IPS-18a (cell line): ENCODE measurements around the gene HK1.
A peak's percentile ranks its signal among the peaks of the same experiment; 100 is the strongest.

Experiments
- H3K27ac ChIP-seq: one replicate; pipeline ENCODE4 v1.5.1; 2013; ENCODE audit warnings: low read length
- H3K27me3 ChIP-seq: one replicate; pipeline ENCODE4 v1.6.1; 2013; ENCODE audit warnings: mild to moderate bottlenecking, low read length; ENCODE audit not compliant: control insufficient read depth, insufficient read depth
- H3K36me3 ChIP-seq: one replicate; pipeline ENCODE4 v1.6.1; 2013; ENCODE audit warnings: low read depth, low read length; ENCODE audit not compliant: control insufficient read depth
- H3K4me1 ChIP-seq: one replicate; pipeline ENCODE4 v1.6.1; 2013; ENCODE audit warnings: low read depth, low read length; ENCODE audit not compliant: control insufficient read depth
- H3K4me3 ChIP-seq: one replicate; pipeline ENCODE4 v1.5.1; 2013; ENCODE audit warnings: low read length
- H3K9ac ChIP-seq: one replicate; pipeline ENCODE4 v1.6.1; 2013; ENCODE audit warnings: mild to moderate bottlenecking, low read length, moderate library complexity
- H3K9me3 ChIP-seq: one replicate; pipeline ENCODE4 v1.6.1; 2013; ENCODE audit warnings: low read depth, low read length; ENCODE audit not compliant: control insufficient read depth

The HK1 gene

DNA sequence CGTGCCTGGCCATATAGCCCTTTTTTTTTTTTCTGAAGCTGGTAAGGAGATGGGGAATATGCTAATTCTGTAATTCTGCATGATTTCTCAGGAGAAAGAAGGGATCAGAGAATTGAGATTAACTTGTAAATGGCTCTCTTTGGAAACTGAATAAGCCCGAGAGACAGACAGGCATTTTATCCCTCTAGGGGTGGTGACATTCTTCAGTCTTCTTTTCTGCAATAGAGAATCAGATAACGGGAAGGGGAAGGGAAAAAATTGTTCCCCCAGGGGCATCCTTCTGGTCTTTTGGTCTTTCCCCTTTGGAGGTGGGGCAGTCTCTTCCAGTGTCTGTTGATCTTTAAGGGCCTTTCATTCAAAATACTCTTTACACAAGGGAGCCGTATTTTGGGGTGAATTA, 34.2 kb downstream of the HK1 start:
- Histone ChIP-seq H3K4me3 (no peak overlapping the region), H3K9ac (no peak overlapping the region), H3K4me1 (peaks cover 12% of the 10 kb centered on the region), H3K27ac (no peak overlapping the region), H3K27me3 (no peaks in the 10 kb centered on the region), H3K36me3 (no peaks in the 10 kb centered on the region), H3K9me3 (no peaks in the 10 kb centered on the region)

- Histone ChIP-seq H3K4me3 (no peak overlapping the region), H3K9ac (no peak overlapping the region)
Observed at GRCh38 chr10:69315100-69315542, 36.8 kb downstream of the HK1 start.

GRCh38 chr10:69315610-69316312, 37.5 kb downstream of the HK1 start:
- Histone ChIP-seq H3K27ac (no peak overlapping the region), H3K9ac (no peak overlapping the region), H3K4me3 (no peak overlapping the region), H3K27me3 (no peaks in the 10 kb centered on the region), H3K9me3 (no peaks in the 10 kb centered on the region), H3K4me1 (peaks cover 16% of the 10 kb centered on the region), H3K36me3 (no peaks in the 10 kb centered on the region)

More at GRCh38 chr10:69315100-69315542, 36.8 kb downstream of the HK1 start:
- H3K36me3 ChIP-seq: no peaks in the 10 kb centered on the region
- H3K27me3 ChIP-seq: no peaks in the 10 kb centered on the region
- H3K27ac ChIP-seq: no peak overlapping the region
- H3K4me1 ChIP-seq: peaks cover 16% of the 10 kb centered on the region
- no peaks in the 10 kb centered on the region for H3K9me3 ChIP-seq

DNA sequence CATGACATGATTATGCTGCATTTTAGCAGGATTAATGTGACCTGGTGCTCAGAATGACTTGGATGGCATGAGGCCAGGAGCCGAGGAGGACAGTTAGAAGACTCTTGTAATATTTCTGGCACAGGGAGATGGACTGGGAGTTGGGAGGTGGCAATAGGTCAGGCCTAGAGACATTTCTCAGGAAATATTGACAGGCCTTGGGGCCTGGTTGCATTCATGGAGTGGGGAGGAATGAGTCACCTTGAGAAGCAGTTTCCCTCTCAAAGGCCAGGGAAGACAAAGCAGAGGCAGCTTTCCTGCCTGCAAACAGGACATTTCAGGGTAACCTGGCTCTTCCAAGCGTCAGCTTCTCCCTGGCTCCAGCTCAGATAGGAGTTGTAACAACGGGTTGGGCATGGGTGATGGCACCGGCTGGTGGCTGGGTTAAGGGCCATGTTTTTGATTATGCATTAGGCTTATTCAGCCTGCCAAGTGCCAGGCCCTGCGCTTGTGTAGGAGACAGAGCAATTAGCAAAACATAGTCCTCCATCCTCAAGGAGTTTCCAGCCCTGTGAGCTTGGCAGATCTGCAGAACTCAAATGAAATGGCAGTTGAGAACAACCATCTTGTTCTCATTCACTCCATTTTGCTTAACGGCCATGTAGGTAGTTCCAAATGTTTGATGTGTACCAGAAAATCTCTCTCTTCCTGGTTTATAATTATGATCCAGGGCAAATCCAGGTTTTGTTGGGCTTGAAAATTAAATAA, 38.2 kb downstream of the HK1 start:
- Histone ChIP-seq H3K9ac (no peak overlapping the region), H3K27ac (no peak overlapping the region), H3K4me1 (peaks cover 22% of the 10 kb centered on the region), H3K9me3 (no peaks in the 10 kb centered on the region), H3K4me3 (no peak overlapping the region), H3K36me3 (no peaks in the 10 kb centered on the region), H3K27me3 (no peaks in the 10 kb centered on the region)

DNA sequence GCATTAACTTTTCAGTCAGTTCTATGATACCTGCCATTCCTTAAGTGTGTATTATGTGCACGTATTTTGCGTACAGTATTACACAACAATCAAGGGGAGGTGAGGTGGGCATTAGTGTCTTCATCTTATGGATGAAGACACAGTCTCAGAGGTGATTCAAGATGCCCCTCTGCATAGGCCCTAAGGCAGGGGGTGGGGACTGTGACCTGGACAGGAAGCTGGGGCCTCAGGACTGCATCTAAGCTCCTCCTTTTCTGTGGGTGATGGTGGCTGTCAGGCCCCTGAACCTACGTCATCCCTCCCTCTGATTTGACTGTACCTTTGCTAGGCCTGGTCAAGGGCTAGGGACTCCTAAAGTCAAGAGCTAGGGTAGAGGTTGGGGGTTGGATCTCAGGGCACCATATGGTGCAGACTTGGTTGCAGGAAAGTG, 38.9 kb downstream of the HK1 start:
- Histone ChIP-seq H3K36me3 (no peaks in the 10 kb centered on the region), H3K9me3 (no peaks in the 10 kb centered on the region), H3K27ac (no peak overlapping the region), H3K4me1 (peaks cover 22% of the 10 kb centered on the region), H3K27me3 (no peaks in the 10 kb centered on the region), H3K9ac (no peak overlapping the region), H3K4me3 (no peak overlapping the region)

DNA sequence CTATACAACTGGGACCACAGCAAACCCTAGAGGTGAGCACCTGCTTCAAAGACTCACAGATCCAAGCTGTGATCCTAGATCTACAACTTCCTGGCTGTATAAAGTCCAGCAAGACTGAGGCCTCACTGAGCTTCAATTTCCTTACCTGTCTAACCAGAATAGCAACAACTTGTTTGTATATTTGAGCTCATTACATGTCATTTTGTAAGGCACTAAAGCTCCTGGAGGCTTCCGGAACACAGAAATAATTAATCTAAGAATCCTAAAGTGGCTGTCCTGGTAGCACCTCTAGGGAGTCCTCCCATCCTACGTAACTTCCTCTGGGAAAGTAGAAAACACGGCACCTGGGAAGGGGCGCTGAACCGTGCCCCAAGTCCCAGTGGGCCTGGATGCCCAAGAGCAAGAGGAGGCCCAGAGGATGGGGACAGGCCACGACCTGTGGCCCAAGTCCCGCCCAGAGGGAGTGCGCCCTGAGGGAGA, 39.4 kb downstream of the HK1 start:
- Histone ChIP-seq H3K4me3 (peak overlapping the region; percentile 82), H3K27ac (no peak overlapping the region), H3K9ac (no peak overlapping the region), H3K27me3 (no peaks in the 10 kb centered on the region), H3K36me3 (no peaks in the 10 kb centered on the region), H3K4me1 (peaks cover 20% of the 10 kb centered on the region), H3K9me3 (no peaks in the 10 kb centered on the region)

DNA sequence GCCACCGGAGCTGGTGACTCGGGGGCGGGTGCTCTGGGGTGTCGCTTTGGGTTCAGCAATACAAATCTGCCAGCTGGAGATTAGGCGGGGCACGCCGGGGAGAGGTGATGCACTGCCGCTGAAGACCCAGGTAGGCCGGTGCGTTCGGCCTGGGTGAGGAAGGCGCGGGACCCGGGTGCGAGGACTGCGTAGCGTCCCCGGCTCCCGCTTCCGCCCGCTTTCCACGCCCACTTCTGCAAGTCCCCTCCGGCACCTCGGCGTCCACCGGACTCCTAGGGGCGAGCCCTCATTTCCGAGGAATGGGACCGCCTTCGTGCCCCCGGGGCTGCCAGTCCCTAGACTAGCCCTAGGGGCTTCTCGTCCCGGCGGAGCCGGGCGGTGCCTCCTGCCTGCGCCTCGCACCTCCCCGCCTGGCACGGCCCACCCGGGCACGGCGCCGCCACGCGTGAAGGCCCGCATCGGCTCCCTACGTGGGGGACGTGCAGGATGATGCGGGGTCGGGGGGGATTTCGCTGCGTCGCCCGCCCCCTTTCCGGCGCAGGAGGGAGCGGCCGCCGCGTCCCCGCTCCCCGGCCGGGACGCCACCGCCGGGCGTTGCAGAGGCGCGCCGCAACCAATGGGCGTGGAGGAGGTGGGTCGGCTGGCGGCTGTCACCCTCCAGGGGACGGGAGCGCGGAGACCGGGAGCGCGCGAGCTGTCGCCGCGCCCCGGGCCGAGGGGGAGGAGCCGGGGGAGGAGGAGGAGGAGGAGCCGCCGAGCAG, 40.0 kb downstream of the HK1 start:
- no peak overlapping the region for H3K27ac ChIP-seq
- no peaks in the 10 kb centered on the region for H3K9me3 ChIP-seq
- peak overlapping the region; percentile 25 for H3K9ac ChIP-seq
- peaks cover 16% of the 10 kb centered on the region for H3K4me1 ChIP-seq
- H3K36me3 ChIP-seq: no peaks in the 10 kb centered on the region
- no peaks in the 10 kb centered on the region for H3K27me3 ChIP-seq
- peak overlapping the region; percentile 82 for H3K4me3 ChIP-seq

GRCh38 chr10:69318867-69319727, 40.8 kb downstream of the HK1 start:
- Histone ChIP-seq H3K9ac (peak overlapping the region; percentile 56), H3K27ac (no peak overlapping the region), H3K9me3 (no peaks in the 10 kb centered on the region), H3K27me3 (no peaks in the 10 kb centered on the region), H3K4me1 (peaks cover 16% of the 10 kb centered on the region), H3K36me3 (no peaks in the 10 kb centered on the region), H3K4me3 (peak overlapping the region; percentile 82)

GRCh38 chr10:69319841-69320316, 41.6 kb downstream of the HK1 start:
- H3K9ac ChIP-seq: peak overlapping the region; percentile 56
- H3K27me3 ChIP-seq: no peaks in the 10 kb centered on the region
- H3K4me1 ChIP-seq: peaks cover 16% of the 10 kb centered on the region
- no peaks in the 10 kb centered on the region for H3K9me3 ChIP-seq
- no peaks in the 10 kb centered on the region for H3K36me3 ChIP-seq
- no peak overlapping the region for H3K27ac ChIP-seq
- peak overlapping the region; percentile 82 for H3K4me3 ChIP-seq

- no peak overlapping the region for H3K9ac ChIP-seq
- peaks cover 16% of the 10 kb centered on the region for H3K4me1 ChIP-seq
- H3K9me3 ChIP-seq: no peaks in the 10 kb centered on the region
- no peak overlapping the region for H3K4me3 ChIP-seq
- no peaks in the 10 kb centered on the region for H3K27me3 ChIP-seq
- no peaks in the 10 kb centered on the region for H3K36me3 ChIP-seq
- H3K27ac ChIP-seq: no peak overlapping the region
Observed at GRCh38 chr10:69320521-69320920, 42.2 kb downstream of the HK1 start.
